ENCODE results near the gene CD164L2. TPM values are rescaled to one million over a fixed set of nuclear protein-coding genes. Genes with fewer than 3 reads are reported as not detected.

CD164L2 gene
- total and polyA plus RNA-seq, 7 donors, result not detected

GRCh38 chr1:27379564-27380122, 3.5 kb downstream of the CD164L2 start:
- intact Hi-C loops (cut with DNase I), result loop anchor here in 1 of 2 donors (10.0 kb wide), 1 partner anchor 275 kb away; no protein-coding TSS in a partner anchor
- H3K4me1 ChIP-seq, result peaks cover 8% of the 10 kb centered on the region
- H3K4me3 ChIP-seq, result no peak overlapping the region
- no peaks in the 10 kb centered on the region for H3K36me3 ChIP-seq (ENCODE audit: insufficient read depth in 1 of 2, low read depth in 1 of 2)
- WGBS, 3 donors, result 81 to 87% (median 82%) methylated on average over 11 of the region's 11 CpGs
- no peaks in the 10 kb centered on the region for H3K9me3 ChIP-seq
- no peak for DNase-seq
- TF ChIP-seq CTCF (IDR thresholded peaks at IDR 0.05), result no peak
- H3K27me3 ChIP-seq (ENCODE audit: insufficient read depth in 3 of 3, low read length in 2 of 3), result no peaks in the 10 kb centered on the region
- no peak for ATAC-seq
- H3K27ac ChIP-seq, result no peak overlapping the region

GRCh38 chr1:27377760-27378495, 5.2 kb downstream of the CD164L2 start:
- Histone ChIP-seq H3K27ac (no peak overlapping the region), H3K9me3 (no peaks in the 10 kb centered on the region), H3K4me1 (peaks cover 8% of the 10 kb centered on the region), H3K27me3 (ENCODE audit: insufficient read depth in 3 of 3, low read length in 2 of 3) (no peaks in the 10 kb centered on the region), H3K36me3 (ENCODE audit: insufficient read depth in 1 of 2, low read depth in 1 of 2) (no peaks in the 10 kb centered on the region), H3K4me3 (no peak overlapping the region)
- no peak for DNase-seq
- 83 to 85% (median 83%) methylated on average over 12 of the region's 12 CpGs for WGBS, 3 donors
- ATAC-seq, result no peak
- TF ChIP-seq CTCF (IDR thresholded peaks at IDR 0.05), result no peak
- intact Hi-C loops (cut with DNase I), result no loop called here

GRCh38 chr1:27374362-27375086, 8.6 kb downstream of the CD164L2 start, which contains the start of gene FCN3:
TSS of gene FCN3 (minus strand) at chr1:27374824. CDS start at chr1:27374818, 6 bp downstream.
- H3K27ac ChIP-seq, result no peak within 1 kb of the TSS
- H3K27me3 ChIP-seq (ENCODE audit: insufficient read depth in 3 of 3, low read length in 2 of 3), result no peaks in the 10 kb centered on the region
- WGBS, 3 donors, result 62 to 78% (median 75%) methylated on average over 4 of the region's 4 CpGs
- H3K4me3 ChIP-seq, result no peak within 1 kb of the TSS
- no peaks in the 10 kb centered on the region for H3K9me3 ChIP-seq
- TF ChIP-seq CTCF (IDR thresholded peaks at IDR 0.05), result no peak
- ATAC-seq, result no peak
- no peaks in the 10 kb centered on the region for H3K36me3 ChIP-seq (ENCODE audit: insufficient read depth in 1 of 2, low read depth in 1 of 2)
- intact Hi-C loops (cut with DNase I), result no loop called here
- DNase-seq, result no peak
- H3K4me1 ChIP-seq, result no peaks in the 10 kb centered on the region

- Histone ChIP-seq H3K27ac (no peak overlapping the region), H3K4me1 (no peaks in the 10 kb centered on the region), H3K9me3 (no peaks in the 10 kb centered on the region), H3K36me3 (ENCODE audit: insufficient read depth in 1 of 2, low read depth in 1 of 2) (no peaks in the 10 kb centered on the region), H3K27me3 (ENCODE audit: insufficient read depth in 3 of 3, low read length in 2 of 3) (no peaks in the 10 kb centered on the region), H3K4me3 (no peak overlapping the region)
- intact Hi-C loops (cut with DNase I), result no loop called here
- ATAC-seq, result no peak
- no peak for DNase-seq
- WGBS, 3 donors, result 87 to 92% (median 92%) methylated on average over 11 of the region's 11 CpGs
- TF ChIP-seq CTCF (IDR thresholded peaks at IDR 0.05), result no peak
Measured at GRCh38 chr1:27372808-27373690, 10.1 kb downstream of the CD164L2 start.

Measured in psoas muscle (tissue), 8 donors.